GM23338 (cell line): ENCODE data around the gene SPI1.

Experiments used
- EZH2 ChIP-seq: fragments of 200-600 bp; sonication (generic); IDR thresholded peaks from one replicate; pipeline ENCODE4 v1.8.0; 2017; ENCODE audit warnings: antibody characterized with exemption, mild to moderate bottlenecking, low read depth; ENCODE audit not compliant: unreplicated experiment
- EZH2phosphoT487 ChIP-seq: fragments of 200-600 bp; sonication (generic); IDR thresholded peaks from one replicate; pipeline ENCODE4 v1.8.1; 2018; ENCODE audit warnings: antibody characterized with exemption; ENCODE audit not compliant: unreplicated experiment
- POLR2AphosphoS5 ChIP-seq: IDR thresholded peaks from 2 replicates; pipeline ENCODE4 v1.6.1; 2016; ENCODE audit warnings: antibody characterized with exemption, low read depth
- TF ChIP-seq, protein P1 (sequence below), 2 experiments: fragments of 200-600 bp in 1 of 2; sonication (generic) in 1 of 2; conservative IDR thresholded peaks; 2 replicates each; pipeline versions ENCODE4 v1.5.1 to v1.6.1; 2016 to 2017; ENCODE audit warnings: antibody characterized with exemption in 2 of 2, low read depth in 2 of 2, mild to moderate bottlenecking in 2 of 2, moderate library complexity in 1 of 2

DNA sequence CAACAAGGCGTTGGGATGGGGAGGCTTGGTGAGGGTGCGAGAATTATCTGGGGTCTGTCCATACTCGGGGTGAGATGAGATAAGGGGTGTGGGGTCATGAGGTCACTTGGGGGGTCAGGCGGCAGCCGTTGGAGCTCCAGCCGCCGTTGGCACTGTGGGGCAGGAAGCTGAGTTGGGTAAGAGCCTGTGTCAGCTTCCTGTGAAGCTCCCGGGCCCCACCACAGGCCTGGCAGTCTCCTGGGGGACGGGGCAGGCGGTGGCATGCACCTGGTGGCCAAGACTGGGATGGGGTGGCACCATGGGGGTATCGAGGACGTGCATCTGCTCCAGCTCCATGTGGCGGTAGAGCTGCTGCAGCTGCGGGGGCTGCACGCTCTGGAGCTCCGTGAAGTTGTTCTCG is 18.8 kb downstream of the SPI1 start:
- TF ChIP-seq, protein P1, sequence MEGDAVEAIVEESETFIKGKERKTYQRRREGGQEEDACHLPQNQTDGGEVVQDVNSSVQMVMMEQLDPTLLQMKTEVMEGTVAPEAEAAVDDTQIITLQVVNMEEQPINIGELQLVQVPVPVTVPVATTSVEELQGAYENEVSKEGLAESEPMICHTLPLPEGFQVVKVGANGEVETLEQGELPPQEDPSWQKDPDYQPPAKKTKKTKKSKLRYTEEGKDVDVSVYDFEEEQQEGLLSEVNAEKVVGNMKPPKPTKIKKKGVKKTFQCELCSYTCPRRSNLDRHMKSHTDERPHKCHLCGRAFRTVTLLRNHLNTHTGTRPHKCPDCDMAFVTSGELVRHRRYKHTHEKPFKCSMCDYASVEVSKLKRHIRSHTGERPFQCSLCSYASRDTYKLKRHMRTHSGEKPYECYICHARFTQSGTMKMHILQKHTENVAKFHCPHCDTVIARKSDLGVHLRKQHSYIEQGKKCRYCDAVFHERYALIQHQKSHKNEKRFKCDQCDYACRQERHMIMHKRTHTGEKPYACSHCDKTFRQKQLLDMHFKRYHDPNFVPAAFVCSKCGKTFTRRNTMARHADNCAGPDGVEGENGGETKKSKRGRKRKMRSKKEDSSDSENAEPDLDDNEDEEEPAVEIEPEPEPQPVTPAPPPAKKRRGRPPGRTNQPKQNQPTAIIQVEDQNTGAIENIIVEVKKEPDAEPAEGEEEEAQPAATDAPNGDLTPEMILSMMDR (conservative IDR thresholded peaks at IDR 0.05; ENCODE audit: low read depth in 2 of 2) = no peak
- TF ChIP-seq POLR2AphosphoS5 = no peak
- TF ChIP-seq EZH2 = no peak
- TF ChIP-seq EZH2phosphoT487 = no peak
